ENCODE results near the gene KIAA1958. TPM values are rescaled to one million over a fixed set of nuclear protein-coding genes. Genes with fewer than 3 reads are reported as not detected.

KIAA1958 gene
- total RNA-seq, 1 donor from 2014 or later, result 2.0 TPM

DNA sequence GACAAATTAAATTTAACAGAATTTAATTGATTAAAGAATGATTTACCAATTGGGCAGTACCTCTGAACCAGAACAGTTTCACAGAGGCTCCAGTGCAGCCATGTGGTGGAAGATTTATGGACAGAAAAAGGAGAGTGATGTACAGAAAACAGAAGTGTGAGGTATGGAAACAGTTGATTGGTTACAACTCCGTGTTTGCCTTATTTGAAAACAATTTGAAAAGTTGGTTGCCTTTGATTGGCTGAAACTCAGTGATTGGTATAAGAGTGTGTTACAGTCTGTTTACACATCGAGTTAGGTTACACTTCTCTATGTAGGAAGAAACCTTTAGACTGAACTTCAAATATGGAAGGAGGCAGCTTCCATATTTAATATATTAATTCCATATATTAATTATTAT, 30.1 kb downstream of the KIAA1958 start:
- H3K27ac ChIP-seq, result no peak overlapping the region
- H3K4me1 ChIP-seq, result no peaks in the 10 kb centered on the region
- H3K27me3 ChIP-seq, result no peaks in the 10 kb centered on the region
- H3K9me3 ChIP-seq, result no peaks in the 10 kb centered on the region
- no peaks in the 10 kb centered on the region for H3K36me3 ChIP-seq
- DNase-seq (ENCODE audit: low spot score in 2 of 2), result no peak
- TF ChIP-seq, protein P1, sequence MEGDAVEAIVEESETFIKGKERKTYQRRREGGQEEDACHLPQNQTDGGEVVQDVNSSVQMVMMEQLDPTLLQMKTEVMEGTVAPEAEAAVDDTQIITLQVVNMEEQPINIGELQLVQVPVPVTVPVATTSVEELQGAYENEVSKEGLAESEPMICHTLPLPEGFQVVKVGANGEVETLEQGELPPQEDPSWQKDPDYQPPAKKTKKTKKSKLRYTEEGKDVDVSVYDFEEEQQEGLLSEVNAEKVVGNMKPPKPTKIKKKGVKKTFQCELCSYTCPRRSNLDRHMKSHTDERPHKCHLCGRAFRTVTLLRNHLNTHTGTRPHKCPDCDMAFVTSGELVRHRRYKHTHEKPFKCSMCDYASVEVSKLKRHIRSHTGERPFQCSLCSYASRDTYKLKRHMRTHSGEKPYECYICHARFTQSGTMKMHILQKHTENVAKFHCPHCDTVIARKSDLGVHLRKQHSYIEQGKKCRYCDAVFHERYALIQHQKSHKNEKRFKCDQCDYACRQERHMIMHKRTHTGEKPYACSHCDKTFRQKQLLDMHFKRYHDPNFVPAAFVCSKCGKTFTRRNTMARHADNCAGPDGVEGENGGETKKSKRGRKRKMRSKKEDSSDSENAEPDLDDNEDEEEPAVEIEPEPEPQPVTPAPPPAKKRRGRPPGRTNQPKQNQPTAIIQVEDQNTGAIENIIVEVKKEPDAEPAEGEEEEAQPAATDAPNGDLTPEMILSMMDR (IDR thresholded peaks at IDR 0.05), result no peak
- intact Hi-C loops (cut with DNase I), result no loop called here
- no peak overlapping the region for H3K4me3 ChIP-seq

DNA sequence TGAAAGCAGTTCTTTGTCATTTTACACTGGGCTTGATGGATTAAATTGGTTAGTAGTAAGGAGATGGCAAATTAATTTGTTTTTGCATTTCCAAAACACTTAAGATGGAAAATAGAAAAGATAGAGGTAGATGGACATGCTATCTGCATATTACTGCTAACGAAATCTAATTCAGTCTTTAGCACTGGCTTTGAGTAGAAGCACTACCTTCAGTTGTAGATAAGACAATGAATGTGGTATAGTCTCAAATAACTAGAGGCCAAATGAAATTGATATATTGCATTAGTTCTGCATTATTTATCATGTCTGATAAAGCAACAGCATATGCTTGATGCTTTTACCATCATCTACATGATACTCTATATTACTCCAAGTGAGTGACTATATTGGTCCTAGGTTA, 33.4 kb downstream of the KIAA1958 start:
- H3K9me3 ChIP-seq, result no peaks in the 10 kb centered on the region
- H3K27ac ChIP-seq, result no peak overlapping the region
- H3K36me3 ChIP-seq, result no peaks in the 10 kb centered on the region
- H3K27me3 ChIP-seq, result no peaks in the 10 kb centered on the region
- no peaks in the 10 kb centered on the region for H3K4me1 ChIP-seq
- intact Hi-C loops (cut with DNase I), result no loop called here
- DNase-seq (ENCODE audit: low spot score in 2 of 2), result no peak
- TF ChIP-seq, protein P1 (IDR thresholded peaks at IDR 0.05), result no peak
- no peak overlapping the region for H3K4me3 ChIP-seq

DNA sequence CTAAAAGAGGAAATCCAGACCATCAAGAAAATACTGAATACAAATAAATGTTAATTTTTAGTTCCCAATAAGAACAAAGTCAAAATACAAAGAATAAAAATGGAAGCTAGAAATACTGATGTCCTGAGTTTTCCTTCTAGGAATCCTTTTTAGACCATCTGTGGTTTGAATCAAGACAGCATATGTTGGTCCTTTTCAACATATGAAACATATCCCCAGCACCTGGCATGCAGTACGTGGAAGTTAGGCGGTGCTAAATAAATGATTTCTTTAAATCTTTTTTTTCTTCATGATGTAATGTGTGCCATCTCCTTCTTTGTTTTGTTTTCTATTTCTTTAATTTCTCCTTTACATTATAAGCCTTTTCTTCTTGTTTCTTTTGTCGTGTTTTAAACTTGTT, 34.0 kb downstream of the KIAA1958 start:
- intact Hi-C loops (cut with DNase I), result no loop called here
- TF ChIP-seq, protein P1 (IDR thresholded peaks at IDR 0.05), result no peak
- Histone ChIP-seq H3K9me3 (no peaks in the 10 kb centered on the region), H3K4me1 (no peaks in the 10 kb centered on the region), H3K36me3 (no peaks in the 10 kb centered on the region), H3K4me3 (no peak overlapping the region), H3K27ac (no peak overlapping the region), H3K27me3 (no peaks in the 10 kb centered on the region)
- DNase-seq (ENCODE audit: low spot score in 2 of 2), result no peak

DNA sequence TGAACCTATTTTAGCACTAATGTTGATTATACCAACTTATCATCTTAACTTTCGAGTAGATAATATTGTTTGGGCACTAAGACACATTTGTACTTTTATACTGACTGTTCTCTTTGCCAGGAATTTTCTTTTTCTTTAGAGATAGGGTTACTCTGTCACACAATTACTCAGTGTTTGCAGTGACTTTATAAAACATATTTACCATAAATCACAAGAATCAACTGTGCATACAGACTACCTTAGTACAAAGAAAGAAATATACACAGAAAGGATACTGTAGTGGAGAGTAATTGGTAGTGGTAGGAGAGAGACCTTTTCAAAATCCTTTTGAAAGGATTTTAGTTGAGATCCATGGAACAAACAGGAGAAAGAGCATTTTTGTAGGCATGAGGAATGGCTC, 40.3 kb downstream of the KIAA1958 start:
- Histone ChIP-seq H3K36me3 (no peaks in the 10 kb centered on the region), H3K27ac (no peak overlapping the region), H3K4me1 (no peaks in the 10 kb centered on the region), H3K9me3 (no peaks in the 10 kb centered on the region), H3K4me3 (no peak overlapping the region), H3K27me3 (no peaks in the 10 kb centered on the region)
- TF ChIP-seq, protein P1 (IDR thresholded peaks at IDR 0.05), result no peak
- intact Hi-C loops (cut with DNase I), result no loop called here
- no peak for DNase-seq (ENCODE audit: low spot score in 2 of 2)

DNA sequence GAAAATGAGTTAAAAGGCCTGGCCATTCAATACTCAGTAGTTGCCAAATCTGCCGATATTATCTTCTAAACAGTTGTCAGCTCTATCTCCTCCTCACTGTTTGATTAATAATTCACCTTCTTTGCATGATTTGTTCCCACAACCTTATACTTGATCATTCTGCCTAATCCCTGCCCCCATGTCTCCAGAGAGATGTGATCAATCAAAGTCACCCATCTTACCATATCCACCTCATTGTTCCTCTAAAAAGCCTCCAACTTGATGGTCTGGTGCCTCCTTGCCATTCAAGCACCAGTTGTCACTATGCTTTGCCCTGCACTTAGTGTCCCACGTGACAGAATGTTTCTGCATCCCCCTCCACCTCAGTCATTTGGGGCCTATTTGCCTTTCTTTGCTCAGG, 41.3 kb downstream of the KIAA1958 start:
- no peaks in the 10 kb centered on the region for H3K9me3 ChIP-seq
- H3K27ac ChIP-seq, result no peak overlapping the region
- TF ChIP-seq, protein P1 (IDR thresholded peaks at IDR 0.05), result no peak
- no peaks in the 10 kb centered on the region for H3K27me3 ChIP-seq
- no peaks in the 10 kb centered on the region for H3K36me3 ChIP-seq
- H3K4me1 ChIP-seq, result no peaks in the 10 kb centered on the region
- no peak overlapping the region for H3K4me3 ChIP-seq
- intact Hi-C loops (cut with DNase I), result no loop called here
- DNase-seq (ENCODE audit: low spot score in 2 of 2), result no peak

DNA sequence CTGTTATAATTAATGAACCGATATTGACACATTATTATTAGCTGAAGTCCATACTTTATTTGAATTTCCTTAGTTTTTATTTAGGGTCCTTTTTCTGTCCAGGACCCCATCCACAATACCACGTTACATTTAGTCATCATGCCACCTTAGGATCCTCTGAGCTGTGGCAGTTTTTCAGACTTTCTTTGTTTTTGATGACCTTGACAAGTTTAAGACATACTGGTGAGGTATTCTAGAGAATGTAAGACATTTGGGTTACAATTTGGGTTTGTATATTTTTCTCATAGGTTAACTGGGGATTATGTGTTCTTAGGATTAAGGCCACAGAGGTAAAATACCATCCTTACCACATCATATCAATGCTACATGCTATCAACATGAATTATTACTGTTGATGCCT, 42.7 kb downstream of the KIAA1958 start:
- Histone ChIP-seq H3K9me3 (no peaks in the 10 kb centered on the region), H3K27ac (no peak overlapping the region), H3K27me3 (no peaks in the 10 kb centered on the region), H3K4me3 (no peak overlapping the region), H3K36me3 (no peaks in the 10 kb centered on the region), H3K4me1 (no peaks in the 10 kb centered on the region)
- TF ChIP-seq, protein P1 (IDR thresholded peaks at IDR 0.05), result no peak
- no peak for DNase-seq (ENCODE audit: low spot score in 2 of 2)
- intact Hi-C loops (cut with DNase I), result no loop called here

Measured in ascending aorta (tissue), 2 donors.